ENCODE measurements around the gene RIN3. TPM values are rescaled to one million over a fixed set of nuclear protein-coding genes. Genes with fewer than 3 reads are reported as not detected.

The RIN3 gene
- total RNA-seq, 1 donor from 2014 or later: 12.7 TPM

GRCh38 chr14:92581206-92581605 lies 67.6 kb downstream of the RIN3 start:
- TF ChIP-seq CTCF (conservative IDR thresholded peaks at IDR 0.05): no peak
- H3K4me1 Mint-ChIP-seq: no peaks in the 10 kb centered on the region
- no peak for DNase-seq (ENCODE audit: low read depth, low spot score)
- peaks cover 11% of the 10 kb centered on the region for H3K36me3 Mint-ChIP-seq (ENCODE audit: low read depth)
- no peak overlapping the region for H3K4me3 Mint-ChIP-seq
- H3K9me3 Mint-ChIP-seq: no peaks in the 10 kb centered on the region
- H3K27ac Mint-ChIP-seq (ENCODE audit: unreplicated experiment): no peak overlapping the region
- no peaks in the 10 kb centered on the region for H3K27me3 Mint-ChIP-seq (ENCODE audit: low read depth)

- peaks cover 11% of the 10 kb centered on the region for H3K36me3 Mint-ChIP-seq (ENCODE audit: low read depth)
Observed at GRCh38 chr14:92581966-92582566, 68.5 kb downstream of the RIN3 start.

GRCh38 chr14:92582706-92583452 lies 69.3 kb downstream of the RIN3 start:
- no peak overlapping the region for H3K27ac Mint-ChIP-seq (ENCODE audit: unreplicated experiment)

More at GRCh38 chr14:92581966-92582566, 68.5 kb downstream of the RIN3 start:
- Mint-ChIP-seq H3K9me3 (no peaks in the 10 kb centered on the region), H3K4me1 (no peaks in the 10 kb centered on the region), H3K27ac (ENCODE audit: unreplicated experiment) (no peak overlapping the region), H3K4me3 (no peak overlapping the region), H3K27me3 (ENCODE audit: low read depth) (no peaks in the 10 kb centered on the region)
- TF ChIP-seq CTCF (conservative IDR thresholded peaks at IDR 0.05): no peak
- no peak for DNase-seq (ENCODE audit: low read depth, low spot score)

DNA sequence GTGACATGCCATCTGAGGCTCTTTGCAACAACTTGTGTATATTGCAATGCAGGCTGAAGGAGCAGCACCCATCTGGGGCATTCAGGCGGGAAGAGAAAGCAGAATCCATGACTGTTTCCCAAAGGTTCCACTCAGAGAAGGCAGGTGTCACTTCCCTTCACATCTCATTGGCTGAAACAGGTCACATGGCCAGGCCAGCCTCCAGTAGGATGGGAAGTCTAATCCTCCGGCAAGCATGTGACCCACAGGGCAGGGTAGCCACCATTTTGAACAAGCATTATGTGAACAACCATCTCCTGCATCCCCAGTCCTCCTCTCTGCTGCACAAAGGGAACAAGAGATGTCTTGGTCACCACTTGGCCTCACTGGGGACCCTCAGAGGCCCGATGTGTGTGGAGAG lies 70.6 kb downstream of the RIN3 start:
- Mint-ChIP-seq H3K27me3 (ENCODE audit: low read depth) (no peaks in the 10 kb centered on the region), H3K4me1 (no peaks in the 10 kb centered on the region), H3K27ac (ENCODE audit: unreplicated experiment) (no peak overlapping the region), H3K9me3 (no peaks in the 10 kb centered on the region), H3K4me3 (no peak overlapping the region), H3K36me3 (ENCODE audit: low read depth) (peaks cover 11% of the 10 kb centered on the region)
- TF ChIP-seq CTCF (conservative IDR thresholded peaks at IDR 0.05): no peak
- DNase-seq (ENCODE audit: low read depth, low spot score): no peak

More at GRCh38 chr14:92582706-92583452, 69.3 kb downstream of the RIN3 start:
- H3K36me3 Mint-ChIP-seq (ENCODE audit: low read depth): peaks cover 11% of the 10 kb centered on the region
- no peaks in the 10 kb centered on the region for H3K4me1 Mint-ChIP-seq
- H3K4me3 Mint-ChIP-seq: no peak overlapping the region
- no peak for TF ChIP-seq CTCF (conservative IDR thresholded peaks at IDR 0.05)
- no peaks in the 10 kb centered on the region for H3K9me3 Mint-ChIP-seq
- DNase-seq (ENCODE audit: low read depth, low spot score): no peak
- no peaks in the 10 kb centered on the region for H3K27me3 Mint-ChIP-seq (ENCODE audit: low read depth)

- no peak overlapping the region for H3K27ac Mint-ChIP-seq (ENCODE audit: unreplicated experiment)
- H3K4me3 Mint-ChIP-seq: no peak overlapping the region
- peaks cover 8% of the 10 kb centered on the region for H3K36me3 Mint-ChIP-seq (ENCODE audit: low read depth)
- DNase-seq (ENCODE audit: low read depth, low spot score): no peak
- no peaks in the 10 kb centered on the region for H3K27me3 Mint-ChIP-seq (ENCODE audit: low read depth)
- no peaks in the 10 kb centered on the region for H3K9me3 Mint-ChIP-seq
- TF ChIP-seq CTCF (conservative IDR thresholded peaks at IDR 0.05): no peak
- no peaks in the 10 kb centered on the region for H3K4me1 Mint-ChIP-seq
Observed at GRCh38 chr14:92584816-92585215, 71.2 kb downstream of the RIN3 start.

Measured in neural crest cell (in vitro differentiated cells).